T1000 (cell line): Measurements from ENCODE around the gene ROM1.
A peak's percentile ranks its signal among the peaks of the same experiment; 100 is the strongest.
"Not testable (repeated sequence)": the region's sequence is repeated elsewhere in the genome, so short reads cannot be mapped to it uniquely, and the experiment has no call there.

ENCODE experiments used
- DNase-seq: peaks from one replicate; lab custom pipeline; 2025; ENCODE audit warnings: mixed read lengths; lab: John Stamatoyannopoulos, UW

Gene ROM1

DNA sequence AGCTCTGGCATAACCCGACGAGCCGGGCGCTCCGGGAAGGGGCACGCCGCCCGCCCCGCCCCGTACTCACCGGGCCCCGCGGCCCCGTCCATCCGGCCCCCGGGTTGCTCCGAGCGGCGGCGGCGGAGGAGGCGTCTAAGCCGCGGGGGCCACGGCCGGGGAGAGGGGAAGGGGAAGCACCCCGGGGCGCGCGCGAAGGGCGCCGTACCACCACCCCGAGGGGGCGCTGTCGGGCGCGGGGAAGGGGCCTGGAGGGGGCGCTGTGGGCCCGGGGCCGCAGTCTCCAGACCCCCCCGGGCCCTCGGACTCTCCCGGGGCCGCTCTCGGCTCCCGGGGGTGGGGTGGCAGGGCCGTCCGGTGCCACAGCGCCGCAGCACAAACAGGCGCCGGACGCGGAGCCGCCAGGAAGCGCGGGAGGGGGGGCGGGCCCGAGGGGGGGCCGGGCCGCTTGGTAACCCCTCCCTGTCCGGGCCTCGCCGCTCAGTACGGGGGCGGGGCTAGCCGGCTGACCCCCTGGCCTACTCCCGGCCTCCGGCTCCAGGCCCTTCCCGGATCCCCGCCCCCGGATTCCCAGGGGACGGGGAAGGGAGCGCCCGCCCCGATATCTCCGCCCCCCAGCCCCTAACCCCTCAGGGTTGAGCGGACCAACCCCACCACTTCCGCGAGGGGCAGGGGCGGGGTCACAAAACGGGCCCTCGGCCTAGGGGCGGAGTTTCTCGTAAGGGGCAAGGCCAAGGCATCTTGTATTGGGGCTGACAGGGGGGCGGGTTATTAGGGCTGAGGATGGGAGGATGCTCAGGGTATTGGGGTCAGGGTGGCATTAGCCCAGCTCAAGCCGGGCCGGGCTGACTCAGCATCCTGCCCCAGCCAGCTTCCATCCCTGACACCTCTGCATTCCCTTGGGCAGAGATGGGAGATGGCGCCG lies at the start of gene ROM1, which contains the start of gene EML3:
Gene ROM1, plus strand, starts transcription at position 892 of the 925 bp plus-strand sequence. Its CDS starts 25 bp downstream, at position 917.
Gene EML3, minus strand, starts transcription at position 410 of the 925 bp plus-strand sequence. Its CDS starts 318 bp downstream, at position 92.
- peak; percentile 91 for DNase-seq

DNA sequence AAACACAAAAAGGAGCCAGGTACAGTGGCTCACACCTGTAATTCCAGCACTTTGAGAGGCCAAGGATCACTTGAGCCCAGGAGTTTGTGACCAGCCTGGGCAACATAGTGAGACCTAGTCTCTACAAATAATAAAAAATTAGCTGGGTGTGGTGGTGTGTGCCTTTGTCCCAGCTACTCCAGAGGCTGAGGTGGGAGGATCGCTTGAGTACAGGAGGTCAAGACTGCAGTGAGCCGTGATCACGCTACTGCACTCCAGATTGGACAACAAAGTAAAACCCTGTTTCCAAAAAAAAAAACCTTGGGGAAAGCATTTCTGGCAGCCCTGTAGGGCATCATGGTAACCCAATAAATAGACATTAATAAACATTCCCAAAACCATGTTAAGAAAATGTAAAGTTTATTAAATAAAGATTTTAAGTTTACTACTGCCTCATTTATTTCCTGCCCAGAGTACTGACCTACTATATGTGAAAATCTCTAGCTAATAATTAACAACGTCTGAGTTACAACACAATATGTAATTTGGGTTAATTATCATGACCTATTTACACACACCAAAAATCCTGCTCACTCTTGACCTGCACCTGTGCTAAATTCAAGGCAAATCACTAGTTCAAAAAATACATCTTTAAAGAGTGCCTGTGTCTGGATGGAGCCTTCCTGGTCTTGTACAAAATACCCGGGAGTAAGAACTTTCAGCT lies 47.8 kb upstream of the ROM1 start:
- DNase-seq = no peak

GRCh38 chr11:62566247-62566646 lies 46.8 kb upstream of the ROM1 start:
- DNase-seq = no peak

GRCh38 chr11:62567018-62567633 lies 45.9 kb upstream of the ROM1 start:
- DNase-seq = no peak

GRCh38 chr11:62569611-62570010 lies 43.4 kb upstream of the ROM1 start:
- no peak for DNase-seq

DNA sequence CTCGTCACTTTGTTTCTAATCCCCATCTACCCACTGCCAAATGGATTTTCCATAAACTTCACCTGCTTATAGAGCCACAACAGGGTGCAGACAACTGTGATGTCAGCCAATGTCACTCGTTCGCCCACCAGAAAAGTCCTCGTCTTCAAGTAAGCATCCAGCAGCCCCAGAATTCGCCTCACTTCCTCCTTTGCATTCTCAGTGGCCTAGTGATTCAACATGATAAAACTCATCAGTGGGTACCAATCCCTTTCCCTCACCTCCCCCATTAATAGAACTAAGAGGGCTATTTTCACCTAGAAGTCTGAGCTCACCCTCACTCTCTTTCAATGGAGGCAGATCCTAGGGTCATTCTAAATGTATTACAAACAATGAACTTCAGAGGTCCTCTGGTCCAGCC lies 42.2 kb upstream of the ROM1 start:
- DNase-seq = not testable (repeated sequence)

DNA sequence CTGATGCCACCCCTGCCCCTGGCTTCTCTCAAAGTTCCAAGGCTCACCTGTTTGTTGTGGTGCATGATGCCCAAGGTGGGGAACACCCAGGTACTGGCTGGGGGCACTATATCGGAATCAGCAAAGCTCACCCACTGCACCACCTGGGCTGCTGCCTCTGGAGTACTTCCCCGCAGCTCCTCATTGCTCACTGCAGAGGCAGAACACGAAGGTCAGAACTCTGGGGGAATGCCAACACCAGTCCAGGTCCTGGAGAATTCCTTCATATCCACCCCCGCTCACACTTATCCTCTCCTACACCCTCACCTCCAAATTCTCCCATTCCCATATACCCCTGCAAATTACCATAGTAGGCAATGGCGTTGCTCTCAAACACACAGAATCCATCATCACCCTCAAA lies 41.6 kb upstream of the ROM1 start:
- DNase-seq = not testable (repeated sequence)

DNA sequence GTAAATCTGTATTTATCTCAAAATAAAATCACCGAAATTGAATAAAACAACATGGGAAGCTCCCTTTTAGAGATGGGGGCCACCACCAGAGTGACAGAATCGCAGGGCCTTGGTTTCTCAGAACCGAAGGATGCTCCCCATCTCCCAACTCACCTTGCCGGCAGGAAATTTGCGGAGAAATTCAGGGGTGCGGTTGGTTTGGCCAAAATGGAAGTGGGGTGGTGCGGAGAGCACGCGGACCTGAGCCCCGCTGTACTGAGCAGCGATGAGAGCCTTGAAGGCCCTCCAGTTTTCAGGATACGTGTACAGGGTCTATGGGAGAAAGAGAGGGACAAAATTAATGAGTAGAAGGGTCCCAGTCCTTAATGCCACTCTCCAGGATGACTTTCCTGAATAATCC lies 40.6 kb upstream of the ROM1 start:
- DNase-seq = no peak

- no peak for DNase-seq
Observed at GRCh38 chr11:62573006-62573591, 40.0 kb upstream of the ROM1 start.

DNA sequence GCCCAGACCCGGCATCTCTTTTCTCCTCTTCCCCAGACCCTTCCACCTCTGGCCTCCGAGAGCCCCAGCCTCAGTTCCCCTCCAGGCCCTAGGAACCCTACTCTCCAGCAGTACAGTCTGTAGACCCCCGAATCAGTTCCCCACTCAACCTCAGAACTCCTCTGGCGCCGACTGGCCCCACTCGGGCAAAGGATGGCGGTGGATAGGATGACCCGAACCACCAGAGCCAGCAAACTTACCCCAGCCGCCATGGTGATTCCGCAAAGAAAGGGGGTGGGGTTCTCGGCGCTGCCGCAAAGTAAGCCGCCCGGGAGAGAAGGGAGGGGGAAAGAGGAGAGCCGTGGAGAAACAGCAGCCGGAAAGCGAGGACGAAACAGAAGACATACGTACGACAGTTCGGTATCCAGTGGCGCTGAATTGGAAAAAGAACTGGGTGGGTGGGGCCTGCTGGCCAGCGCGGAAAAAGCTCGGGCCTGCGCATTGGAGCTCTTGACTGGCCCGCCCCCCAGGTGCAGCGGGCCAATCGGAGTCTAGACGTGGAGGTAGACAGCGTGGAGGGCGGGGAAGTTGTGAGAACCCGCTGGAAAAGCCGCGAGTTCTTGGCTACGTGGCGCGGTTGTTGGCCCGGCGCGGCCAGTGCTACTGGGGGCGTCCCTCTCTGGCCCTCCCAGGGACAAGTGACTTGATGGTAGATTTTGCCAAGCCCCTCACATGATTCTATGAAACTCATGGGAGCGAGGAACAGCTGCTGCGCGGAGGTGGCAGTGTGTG lies 39.3 kb upstream of the ROM1 start, which contains the start of gene EEF1G:
Gene EEF1G, minus strand, starts transcription at position 300 of the 771 bp plus-strand sequence. Its CDS starts 49 bp downstream, at position 251.
- peak; percentile 99 for DNase-seq

- no peak for DNase-seq
Observed at GRCh38 chr11:62574363-62575071, 38.5 kb upstream of the ROM1 start.

GRCh38 chr11:62575156-62575555 lies 37.9 kb upstream of the ROM1 start:
- no peak for DNase-seq

DNA sequence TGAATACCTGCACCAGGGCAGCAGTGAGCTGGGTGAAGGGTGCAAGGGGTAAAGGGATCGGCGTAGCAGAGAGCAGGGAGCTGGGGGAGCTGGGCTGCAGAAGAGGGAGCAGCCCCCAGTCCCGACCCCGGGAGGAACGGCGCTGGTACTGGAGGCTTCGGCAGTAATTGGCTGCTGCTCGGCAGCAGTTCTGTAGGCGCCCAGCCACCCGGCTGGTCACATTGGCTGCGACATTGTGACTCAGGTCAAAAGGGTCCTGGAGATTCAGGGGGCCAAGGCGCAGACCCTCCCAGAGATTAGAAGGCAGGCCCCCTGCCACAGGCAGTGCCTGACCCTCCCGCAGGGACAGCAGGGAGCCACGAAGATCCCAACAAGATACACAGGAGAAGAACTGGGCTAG lies 37.2 kb upstream of the ROM1 start:
- no peak for DNase-seq

DNA sequence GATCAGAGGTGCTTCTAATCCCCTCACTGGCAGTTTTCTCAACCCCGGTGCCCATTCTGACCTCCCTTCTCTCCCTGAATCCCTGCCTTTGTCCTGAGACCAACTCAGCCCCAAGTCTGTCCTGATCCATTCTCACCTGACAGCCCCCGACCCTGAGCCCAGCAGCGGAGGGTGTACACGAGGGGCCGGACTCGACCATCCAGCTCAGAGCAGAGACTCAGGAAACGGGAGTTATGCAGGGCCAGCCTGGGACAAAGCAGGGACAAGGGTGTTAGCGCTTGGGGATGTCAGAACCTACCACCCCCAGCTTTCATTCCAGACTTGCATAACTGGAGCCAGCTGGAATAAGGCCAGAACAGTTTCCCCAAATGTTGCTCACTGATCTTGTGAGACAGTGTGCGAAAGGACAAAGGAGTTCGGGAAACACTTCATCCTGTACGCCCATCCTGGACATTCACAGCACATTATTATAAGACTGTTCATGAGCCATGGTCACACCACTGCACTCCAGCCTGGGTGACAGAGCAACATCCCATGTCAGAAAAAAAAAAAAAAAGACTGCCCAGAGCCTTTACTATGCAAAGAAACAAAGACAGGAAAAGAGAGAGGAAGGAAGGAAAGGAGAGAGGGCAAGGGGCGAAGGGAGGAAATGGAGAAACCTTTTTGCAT lies 35.9 kb upstream of the ROM1 start:
- DNase-seq = no peak

DNA sequence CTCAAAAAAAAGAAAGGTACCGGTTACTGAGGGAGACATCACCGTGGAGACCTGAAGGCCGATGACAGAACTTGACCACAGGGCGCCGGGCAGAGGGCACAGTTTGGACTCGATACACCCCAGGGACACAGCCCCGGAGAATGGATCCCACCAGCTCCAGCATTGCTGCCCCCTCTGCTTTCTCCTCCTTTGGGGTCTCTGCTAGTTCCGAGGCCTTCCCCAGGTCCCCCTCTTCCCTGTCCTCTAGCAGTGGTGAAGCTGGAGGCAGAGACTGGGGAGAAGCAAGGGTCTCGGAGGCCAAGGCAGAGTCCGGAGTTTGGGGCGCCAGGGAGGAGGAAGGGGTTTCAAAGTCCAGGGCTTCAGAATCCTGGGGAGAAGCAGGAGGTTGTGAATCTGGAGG lies 34.5 kb upstream of the ROM1 start:
- DNase-seq = no peak

GRCh38 chr11:62579252-62579651 lies 33.8 kb upstream of the ROM1 start:
- no peak for DNase-seq

DNA sequence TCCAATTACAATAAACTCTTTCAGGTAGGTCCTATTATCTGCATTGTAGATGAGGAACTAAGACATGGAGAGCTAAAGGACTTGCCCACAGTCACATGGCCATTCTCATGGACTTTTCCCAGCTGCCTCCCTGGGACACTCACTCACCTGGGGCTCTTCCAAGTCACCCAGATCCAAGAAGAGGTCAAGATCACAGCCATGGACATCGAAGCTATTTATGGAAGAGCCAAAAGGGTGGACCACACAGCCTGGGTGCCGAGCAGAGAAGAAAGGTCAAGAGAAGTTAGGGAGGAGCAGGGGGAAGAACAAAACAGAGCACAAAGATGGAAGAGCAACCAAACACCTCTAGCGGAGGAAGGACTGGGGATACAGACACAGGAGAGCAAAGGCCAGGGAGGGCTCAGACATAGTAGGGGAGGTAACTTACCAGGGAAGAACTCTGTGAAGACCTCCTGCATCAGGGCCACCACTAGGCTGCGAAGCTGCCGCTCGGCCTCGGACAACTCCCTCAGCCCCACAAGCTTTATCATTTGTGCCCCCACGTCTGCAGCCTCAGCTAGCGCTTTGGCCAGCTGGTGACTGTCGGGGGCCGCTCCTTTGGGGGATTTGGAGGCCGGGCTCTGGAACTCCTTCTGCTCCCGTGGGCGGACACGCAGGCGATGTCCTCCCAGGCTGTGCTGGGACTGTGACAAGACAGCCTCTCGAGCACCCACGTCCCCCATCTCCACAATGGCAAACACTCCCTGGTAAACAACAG lies 31.9 kb upstream of the ROM1 start:
- no peak for DNase-seq

GRCh38 chr11:62581735-62582134 lies 31.3 kb upstream of the ROM1 start:
- not testable (repeated sequence) for DNase-seq

GRCh38 chr11:62585356-62585755 lies 27.7 kb upstream of the ROM1 start:
- not testable (repeated sequence) for DNase-seq
